Progenitor cell of endocrine pancreas (in vitro differentiated cells): Measurements from ENCODE around the gene SRRM2. TPM values are rescaled to one million over a fixed set of nuclear protein-coding genes. Genes with fewer than 3 reads are reported as not detected.

Source experiments
- DNase-seq: peaks from one replicate; pipeline ENCODE4 v3.0.0; 2021; ENCODE audit warnings: low spot score; ENCODE audit not compliant: unreplicated experiment
- H3K27ac Mint-ChIP-seq: 2 replicates; pipeline ENCODE4 v1.8.0; 2021; ENCODE audit warnings: mild to moderate bottlenecking, moderate library complexity, mixed read lengths
- H3K27me3 Mint-ChIP-seq: 2 replicates; pipeline ENCODE4 v1.8.0; 2021; ENCODE audit warnings: mixed read lengths
- H3K36me3 Mint-ChIP-seq: 2 replicates; pipeline ENCODE4 v1.8.0; 2022; ENCODE audit warnings: mixed read lengths; ENCODE audit not compliant: insufficient read depth
- H3K4me1 Mint-ChIP-seq: 2 replicates; pipeline ENCODE4 v1.8.0; 2021; ENCODE audit warnings: low read depth, mixed read lengths
- H3K4me3 Mint-ChIP-seq: 2 replicates; pipeline ENCODE4 v1.8.0; 2021; ENCODE audit warnings: low read depth, mild to moderate bottlenecking, moderate library complexity, mixed read lengths
- H3K9me3 Mint-ChIP-seq: 2 replicates; pipeline ENCODE4 v1.8.0; 2021; ENCODE audit warnings: low read depth, mixed read lengths
- total RNA-seq: library from RNA; stranded (reverse); gene quantifications from 2 replicates; pipeline ENCODE4 v1.2.1, GENCODE V29; 2021
- TF ChIP-seq, protein P1 (sequence below): fragments of 200-600 bp; sonication (generic); IDR thresholded peaks from one replicate; pipeline ENCODE4 v1.5.0; 2021; ENCODE audit warnings: antibody characterized with exemption, mild to moderate bottlenecking; ENCODE audit not compliant: unreplicated experiment

The SRRM2 gene
- total RNA-seq, 1 donor from 2014 or later, result 817 TPM

DNA sequence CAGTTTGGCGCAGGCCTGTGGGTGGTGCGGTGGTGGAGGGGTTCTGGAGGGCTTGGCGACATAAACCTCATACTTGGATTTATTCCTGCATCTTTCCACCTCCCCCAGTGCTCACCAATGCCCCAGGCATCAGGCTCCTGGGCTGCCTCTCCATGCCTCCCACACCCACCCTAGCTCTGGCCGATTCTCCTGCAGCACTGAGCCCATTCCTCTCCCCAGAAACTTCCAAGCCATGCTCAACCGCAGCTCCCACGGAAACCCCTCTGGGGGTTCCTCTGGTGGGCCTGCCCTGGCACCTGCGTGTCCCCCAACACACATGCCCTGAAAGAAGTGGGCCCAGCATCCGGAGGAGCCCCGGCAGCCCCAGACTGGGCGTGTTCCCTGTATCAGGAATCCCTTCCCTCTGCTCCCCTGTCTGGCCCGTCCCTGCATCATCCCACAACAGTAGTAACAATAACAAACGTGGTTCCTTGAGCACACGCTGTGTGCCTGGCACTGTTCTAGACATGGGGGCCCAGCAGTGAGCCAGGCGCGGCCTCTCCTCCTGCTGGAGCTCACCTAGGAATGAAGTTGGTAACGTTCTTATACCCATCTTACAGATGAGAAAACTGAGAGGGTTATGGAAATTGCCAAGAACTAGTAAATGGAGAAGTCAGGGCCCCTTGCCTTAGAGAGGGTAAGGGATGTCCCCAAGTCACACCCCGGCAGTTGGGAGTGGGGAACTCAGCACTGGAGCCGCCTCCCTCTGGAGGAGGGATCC, 66.9 kb downstream of the SRRM2 start:
- Mint-ChIP-seq H3K27me3 (peaks cover 4% of the 10 kb centered on the region), H3K4me3 (no peak overlapping the region), H3K27ac (no peak overlapping the region), H3K9me3 (no peaks in the 10 kb centered on the region), H3K4me1 (no peaks in the 10 kb centered on the region), H3K36me3 (no peaks in the 10 kb centered on the region)
- TF ChIP-seq, protein P1, sequence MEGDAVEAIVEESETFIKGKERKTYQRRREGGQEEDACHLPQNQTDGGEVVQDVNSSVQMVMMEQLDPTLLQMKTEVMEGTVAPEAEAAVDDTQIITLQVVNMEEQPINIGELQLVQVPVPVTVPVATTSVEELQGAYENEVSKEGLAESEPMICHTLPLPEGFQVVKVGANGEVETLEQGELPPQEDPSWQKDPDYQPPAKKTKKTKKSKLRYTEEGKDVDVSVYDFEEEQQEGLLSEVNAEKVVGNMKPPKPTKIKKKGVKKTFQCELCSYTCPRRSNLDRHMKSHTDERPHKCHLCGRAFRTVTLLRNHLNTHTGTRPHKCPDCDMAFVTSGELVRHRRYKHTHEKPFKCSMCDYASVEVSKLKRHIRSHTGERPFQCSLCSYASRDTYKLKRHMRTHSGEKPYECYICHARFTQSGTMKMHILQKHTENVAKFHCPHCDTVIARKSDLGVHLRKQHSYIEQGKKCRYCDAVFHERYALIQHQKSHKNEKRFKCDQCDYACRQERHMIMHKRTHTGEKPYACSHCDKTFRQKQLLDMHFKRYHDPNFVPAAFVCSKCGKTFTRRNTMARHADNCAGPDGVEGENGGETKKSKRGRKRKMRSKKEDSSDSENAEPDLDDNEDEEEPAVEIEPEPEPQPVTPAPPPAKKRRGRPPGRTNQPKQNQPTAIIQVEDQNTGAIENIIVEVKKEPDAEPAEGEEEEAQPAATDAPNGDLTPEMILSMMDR, result no peak
- DNase-seq, result no peak

DNA sequence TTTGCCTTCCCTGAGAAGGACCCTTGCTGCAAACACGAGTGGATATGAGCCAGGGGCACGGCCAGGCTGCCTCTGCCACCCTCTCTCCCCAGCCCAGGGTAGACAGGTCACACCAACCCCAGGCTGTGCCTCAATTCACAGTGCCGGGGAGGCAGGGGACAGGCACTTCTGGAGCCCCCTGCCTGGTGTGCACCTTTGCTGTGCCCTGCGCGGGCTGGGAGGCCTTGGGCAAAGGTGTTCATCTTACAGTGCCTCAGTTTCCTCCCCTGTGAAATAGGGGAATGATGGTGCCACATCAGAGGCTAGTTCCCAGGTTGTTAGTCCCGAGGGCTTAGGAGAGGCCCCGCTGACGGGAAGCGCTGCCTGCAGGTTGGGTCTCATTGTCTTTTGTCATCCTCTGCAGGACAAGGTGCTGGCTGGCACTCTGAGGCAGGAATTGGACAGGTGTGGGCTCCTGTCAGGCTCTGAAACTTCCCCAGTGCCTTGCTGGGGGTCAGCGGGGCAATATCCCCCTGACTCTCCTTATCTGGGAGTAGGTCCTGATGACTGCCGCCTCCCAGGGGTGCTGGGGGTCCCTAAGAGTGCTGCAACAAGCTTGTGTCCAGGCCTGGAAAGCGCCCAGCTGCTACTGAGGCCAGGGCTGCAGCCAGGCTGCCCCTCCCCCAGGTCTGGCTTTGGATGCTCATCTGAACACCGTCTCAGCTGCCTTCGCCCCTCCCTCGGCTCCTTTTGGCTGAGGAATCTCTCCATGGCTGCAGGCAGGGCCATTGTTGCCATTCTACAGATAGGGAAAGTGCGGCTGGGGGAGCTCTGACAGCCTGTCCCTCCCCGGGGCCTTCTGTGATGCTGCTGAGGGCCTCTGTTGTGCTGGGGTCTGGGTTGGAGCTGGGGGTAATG, 67.7 kb downstream of the SRRM2 start:
- peaks cover 4% of the 10 kb centered on the region for H3K27me3 Mint-ChIP-seq
- H3K36me3 Mint-ChIP-seq, result no peaks in the 10 kb centered on the region
- H3K4me3 Mint-ChIP-seq, result no peak overlapping the region
- TF ChIP-seq, protein P1, result no peak
- no peaks in the 10 kb centered on the region for H3K9me3 Mint-ChIP-seq
- H3K27ac Mint-ChIP-seq, result no peak overlapping the region
- no peaks in the 10 kb centered on the region for H3K4me1 Mint-ChIP-seq
- DNase-seq, result no peak

Other genes with a start within 250 kb of the SRRM2 start
- 158 and 169 TPM in 2 replicates for gene ATP6V0C, start 238.7 kb upstream of the SRRM2 start, total RNA-seq
- 38.7 and 40.8 TPM in 2 replicates for gene AMDHD2, start 232.3 kb upstream of the SRRM2 start, total RNA-seq
- 0.58 and 0.62 TPM in 2 replicates for gene CEMP1, start 221.2 kb upstream of the SRRM2 start, total RNA-seq
- gene PDPK1, start 214.6 kb upstream of the SRRM2 start, total RNA-seq, result 45.0 and 45.1 TPM in 2 replicates
- gene KCTD5, start 70.1 kb upstream of the SRRM2 start, total RNA-seq, result 21.4 and 24.5 TPM in 2 replicates
- gene PRSS27, start 32.4 kb upstream of the SRRM2 start, total RNA-seq, result 6.3 and 6.6 TPM in 2 replicates
- gene ELOB, start 24.6 kb downstream of the SRRM2 start, total RNA-seq, result 201 and 207 TPM in 2 replicates
- 0.27 and 0.31 TPM in 2 replicates for gene PRSS33, start 34.9 kb downstream of the SRRM2 start, total RNA-seq
- gene PRSS41, start 45.8 kb downstream of the SRRM2 start, total RNA-seq, result not detected in 2 replicates
- gene PRSS21, start 64.6 kb downstream of the SRRM2 start, total RNA-seq, result not detected in 2 replicates
- gene ZG16B, start 77.7 kb downstream of the SRRM2 start, total RNA-seq, result not detected in 2 replicates
- gene PRSS22, start 105.5 kb downstream of the SRRM2 start, total RNA-seq, result 23.3 and 25.9 TPM in 2 replicates
- gene FLYWCH2, start 130.6 kb downstream of the SRRM2 start, total RNA-seq, result 26.3 and 26.9 TPM in 2 replicates
- gene FLYWCH1, start 159.3 kb downstream of the SRRM2 start, total RNA-seq, result 19.5 and 20.7 TPM in 2 replicates
- 0.31 and 0.47 TPM in 2 replicates for gene KREMEN2, start 211.6 kb downstream of the SRRM2 start, total RNA-seq
- gene PAQR4, start 216.7 kb downstream of the SRRM2 start, total RNA-seq, result 13.0 and 13.1 TPM in 2 replicates
- gene PKMYT1, start 227.8 kb downstream of the SRRM2 start, total RNA-seq, result 33.7 and 36.5 TPM in 2 replicates